HG03571 (cell line): ENCODE measurements around the gene FARSA.
"Not testable (repeated sequence)": the region's sequence is repeated elsewhere in the genome, so short reads cannot be mapped to it uniquely, and the experiment has no call there.

Experiments
- ATAC-seq: cut with Tn5 transposase; IDR thresholded peaks from one replicate; pipeline ENCODE4 v1.9.1; 2021; ENCODE audit not compliant: unreplicated experiment

Gene FARSA

GRCh38 chr19:12954612-12954962, 21.1 kb upstream of the FARSA start:
- no peak for ATAC-seq

GRCh38 chr19:12953799-12954611, 20.5 kb upstream of the FARSA start:
- no peak for ATAC-seq

GRCh38 chr19:12953138-12953798, 19.8 kb upstream of the FARSA start:
- ATAC-seq, result no peak

- ATAC-seq, result no peak
Observed at GRCh38 chr19:12952488-12953137, 19.1 kb upstream of the FARSA start.

GRCh38 chr19:12952050-12952449, 18.5 kb upstream of the FARSA start:
- ATAC-seq, result not testable (repeated sequence)

GRCh38 chr19:12949363-12950283, 16.1 kb upstream of the FARSA start:
- no peak for ATAC-seq

- ATAC-seq, result no peak
Observed at GRCh38 chr19:12948612-12949362, 15.3 kb upstream of the FARSA start.

- ATAC-seq, result no peak
Observed at GRCh38 chr19:12947702-12948611, 14.4 kb upstream of the FARSA start.

- no peak for ATAC-seq
Observed at GRCh38 chr19:12946731-12947496, 13.4 kb upstream of the FARSA start.

GRCh38 chr19:12946092-12946721, 12.7 kb upstream of the FARSA start:
- peak; percentile 31 for ATAC-seq

GRCh38 chr19:12945479-12946091, 12.1 kb upstream of the FARSA start, which contains the start of gene RAD23A:
Gene RAD23A (plus strand): TSS chr19:12945862. CDS start chr19:12945949, 87 bp downstream.
- ATAC-seq, result peak; percentile 50

- ATAC-seq, result no peak
Observed at GRCh38 chr19:12944104-12944674, 10.7 kb upstream of the FARSA start.

GRCh38 chr19:12943437-12944044, 10.0 kb upstream of the FARSA start:
- ATAC-seq, result no peak

GRCh38 chr19:12940897-12941296, 7.4 kb upstream of the FARSA start:
- ATAC-seq, result no peak

- no peak for ATAC-seq
Observed at GRCh38 chr19:12939975-12940423, 6.5 kb upstream of the FARSA start.

- no peak for ATAC-seq
Observed at GRCh38 chr19:12938779-12939601, 5.5 kb upstream of the FARSA start.
